ENCODE data around the gene DDX50. TPM values are rescaled to one million over a fixed set of nuclear protein-coding genes. Genes with fewer than 3 reads are reported as not detected.

The DDX50 gene
- total and polyA plus RNA-seq, 2 experiments from 2014 or later = 19.5 to 40.9 TPM

- Histone ChIP-seq H4K20me1 (ENCODE audit: insufficient read depth, poor library complexity, severe bottlenecking) (no peaks in the 10 kb centered on the region), H3K4me1 (ENCODE audit: insufficient read depth) (peaks cover 6% of the 10 kb centered on the region), H3K4me2 (no peak overlapping the region), H3K4me3 (no peak overlapping the region), H3K79me2 (no peaks in the 10 kb centered on the region), H3K9me2 (replicated peaks; ENCODE audit: insufficient read depth) (no peaks in the 10 kb centered on the region), H3K27ac (no peak overlapping the region), H2AFZ (no peak overlapping the region), H3K27me3 (no peaks in the 10 kb centered on the region), H3K36me3 (replicated peaks; ENCODE audit: insufficient read depth, low read depth) (no peaks in the 10 kb centered on the region), H3K9me3 (ENCODE audit: low read depth) (no peaks in the 10 kb centered on the region)
- no peak for TF ChIP-seq CTCF (IDR thresholded peaks at IDR 0.05; ENCODE audit: poor library complexity)
- 99% methylated on average over 3 of the region's 3 CpGs for WGBS (ENCODE audit: low lambda C conversion rate, missing lambda C conversion rate)
- DNase-seq (ENCODE audit: low spot score) = no peak
These were observed 49.5 kb downstream of the DDX50 start for GRCh38 chr10:68950598-68950997.

GRCh38 chr10:68954904-68955303 lies 53.8 kb downstream of the DDX50 start:
- peaks cover 28% of the 10 kb centered on the region for H3K79me2 ChIP-seq
- TF ChIP-seq EZH2phosphoT487 (IDR thresholded peaks at IDR 0.05; ENCODE audit: low read depth, severe bottlenecking, unreplicated experiment) (no peak), CTCF (IDR thresholded peaks at IDR 0.05; ENCODE audit: poor library complexity) (no peak), EZH2 (IDR thresholded peaks at IDR 0.05; ENCODE audit: borderline replicate concordance) (no peak)
- no peak for DNase-seq (ENCODE audit: low spot score)
- no peaks in the 10 kb centered on the region for H3K9me2 ChIP-seq (replicated peaks; ENCODE audit: insufficient read depth)
- peak overlapping the region; percentile 88 for H3K4me2 ChIP-seq
- 92% methylated on average over 12 of the region's 12 CpGs for WGBS (ENCODE audit: low lambda C conversion rate, missing lambda C conversion rate)
- peaks cover 18% of the 10 kb centered on the region for H3K4me1 ChIP-seq (ENCODE audit: insufficient read depth)
- H3K27me3 ChIP-seq = no peaks in the 10 kb centered on the region
- peaks cover 10% of the 10 kb centered on the region for H4K20me1 ChIP-seq (ENCODE audit: insufficient read depth, poor library complexity, severe bottlenecking)
- H3K9me3 ChIP-seq (ENCODE audit: low read depth) = no peaks in the 10 kb centered on the region
- H2AFZ ChIP-seq = peak overlapping the region; percentile 90
- H3K4me3 ChIP-seq = no peak overlapping the region
- H3K36me3 ChIP-seq (replicated peaks; ENCODE audit: insufficient read depth, low read depth) = no peaks in the 10 kb centered on the region
- peak overlapping the region; percentile 96 for H3K27ac ChIP-seq

GRCh38 chr10:68955355-68955831 lies 54.3 kb downstream of the DDX50 start:
- peak overlapping the region; percentile 88 for H3K4me2 ChIP-seq
- H2AFZ ChIP-seq = peak overlapping the region; percentile 90
- H3K4me3 ChIP-seq = peak overlapping the region; percentile 64
- no peak for TF ChIP-seq CTCF (IDR thresholded peaks at IDR 0.05; ENCODE audit: poor library complexity)
- TF ChIP-seq EZH2phosphoT487 (IDR thresholded peaks at IDR 0.05; ENCODE audit: low read depth, severe bottlenecking, unreplicated experiment) = no peak
- no peak for TF ChIP-seq EZH2 (IDR thresholded peaks at IDR 0.05; ENCODE audit: borderline replicate concordance)
- peaks cover 33% of the 10 kb centered on the region for H3K79me2 ChIP-seq
- 9% methylated on average over 16 of the region's 16 CpGs for WGBS (ENCODE audit: low lambda C conversion rate, missing lambda C conversion rate)
- peak; percentile 24 for DNase-seq (ENCODE audit: low spot score)
- H3K9me2 ChIP-seq (replicated peaks; ENCODE audit: insufficient read depth) = no peaks in the 10 kb centered on the region
- H4K20me1 ChIP-seq (ENCODE audit: insufficient read depth, poor library complexity, severe bottlenecking) = peaks cover 10% of the 10 kb centered on the region
- peaks cover 18% of the 10 kb centered on the region for H3K4me1 ChIP-seq (ENCODE audit: insufficient read depth)
- H3K27me3 ChIP-seq = no peaks in the 10 kb centered on the region
- peak overlapping the region; percentile 96 for H3K27ac ChIP-seq
- no peaks in the 10 kb centered on the region for H3K36me3 ChIP-seq (replicated peaks; ENCODE audit: insufficient read depth, low read depth)
- H3K9me3 ChIP-seq (ENCODE audit: low read depth) = no peaks in the 10 kb centered on the region
